HepG2 (cell line): ENCODE measurements around the gene SIK3. TPM values are rescaled to one million over a fixed set of nuclear protein-coding genes. Genes with fewer than 3 reads are reported as not detected.

Experiments
- BRD4 ChIP-seq: sonication (generic); formaldehyde crosslinking; IDR thresholded peaks from 2 replicates; pipeline ENCODE4 v1.4.0; 2020; ENCODE audit warnings: missing genetic modification reagents
- ELF1 ChIP-seq: sonication (generic); formaldehyde crosslinking; IDR thresholded peaks from 2 replicates; pipeline ENCODE4 v1.4.0; 2020; ENCODE audit warnings: missing genetic modification reagents
- HINFP ChIP-seq: sonication (generic); formaldehyde crosslinking; IDR thresholded peaks from 2 replicates; pipeline ENCODE4 v1.4.0; 2020; ENCODE audit warnings: low read depth, mild to moderate bottlenecking, missing genetic modification reagents
- IKZF4 ChIP-seq: sonication (generic); formaldehyde crosslinking; IDR thresholded peaks from 2 replicates; pipeline ENCODE4 v1.5.1; 2020; ENCODE audit warnings: borderline replicate concordance, mild to moderate bottlenecking, low read depth, missing genetic modification reagents; ENCODE audit errors: not compliant biosample characterization
- JUN ChIP-seq: sonication (generic); formaldehyde crosslinking; IDR thresholded peaks from 2 replicates; pipeline ENCODE4 v1.4.0; 2020; ENCODE audit warnings: mild to moderate bottlenecking, missing genetic modification reagents
- JUND ChIP-seq: sonication (generic); formaldehyde crosslinking; IDR thresholded peaks from 2 replicates; pipeline ENCODE4 v1.8.0; 2022; ENCODE audit warnings: mild to moderate bottlenecking, missing genetic modification reagents
- PHF5A ChIP-seq: IDR thresholded peaks from one replicate; pipeline ENCODE4 v1.6.1; 2018; ENCODE audit warnings: low read depth, missing genetic modification reagents; ENCODE audit not compliant: unreplicated experiment
- PITX1 ChIP-seq: sonication (generic); formaldehyde crosslinking; IDR thresholded peaks from 2 replicates; pipeline ENCODE4 v1.5.1; 2020; ENCODE audit warnings: mild to moderate bottlenecking, missing genetic modification reagents
- POLR2A ChIP-seq, 2 experiments: IDR thresholded peaks; 2 replicates each; pipeline ENCODE4 v1.6.1; 2011; ENCODE audit warnings: low read depth in 2 of 2, low read length in 2 of 2, mild to moderate bottlenecking in 1 of 2, moderate library complexity in 1 of 2; ENCODE audit not compliant: insufficient read depth in 1 of 2
- REL ChIP-seq: sonication (generic); formaldehyde crosslinking; conservative IDR thresholded peaks from 2 replicates; pipeline ENCODE4 v1.8.0; 2022; ENCODE audit warnings: mild to moderate bottlenecking, missing genetic modification reagents, moderate library complexity
- RNF2 ChIP-seq: fragments of 450-650 bp; conservative IDR thresholded peaks from 2 replicates; pipeline ENCODE4 v1.6.1; 2016; ENCODE audit warnings: low read depth
- ZBTB7A ChIP-seq: sonication (generic); formaldehyde crosslinking; IDR thresholded peaks from 2 replicates; pipeline ENCODE4 v1.8.0; 2022; ENCODE audit warnings: mild to moderate bottlenecking, missing genetic modification reagents
- ZFP1 ChIP-seq: IDR thresholded peaks from 2 replicates; pipeline ENCODE4 v1.6.1; 2016
- ZNF30 ChIP-seq: sonication (generic); formaldehyde crosslinking; IDR thresholded peaks from 2 replicates; pipeline ENCODE4 v1.5.0; 2020; ENCODE audit warnings: mild to moderate bottlenecking, missing genetic modification reagents
- ZNF33A ChIP-seq: sonication (generic); formaldehyde crosslinking; IDR thresholded peaks from 2 replicates; pipeline ENCODE4 v1.5.1; 2020; ENCODE audit warnings: missing genetic modification reagents, mild to moderate bottlenecking, moderate library complexity, borderline replicate concordance
- ZNF484 ChIP-seq: sonication (generic); formaldehyde crosslinking; IDR thresholded peaks from 2 replicates; pipeline ENCODE4 v1.5.1; 2020; ENCODE audit warnings: mild to moderate bottlenecking, low read depth, missing genetic modification reagents, borderline replicate concordance
- ZNF547 ChIP-seq: sonication (generic); formaldehyde crosslinking; IDR thresholded peaks from 2 replicates; pipeline ENCODE4 v1.5.1; 2020; ENCODE audit warnings: mild to moderate bottlenecking, missing genetic modification reagents
- ZNF615 ChIP-seq: sonication (generic); formaldehyde crosslinking; IDR thresholded peaks from 2 replicates; pipeline ENCODE4 v1.5.0; 2020; ENCODE audit warnings: mild to moderate bottlenecking, missing genetic modification reagents, borderline replicate concordance
- ZNF772 ChIP-seq: sonication (generic); formaldehyde crosslinking; IDR thresholded peaks from 2 replicates; pipeline ENCODE4 v1.5.0; 2020; ENCODE audit warnings: mild to moderate bottlenecking, missing genetic modification reagents
- polyA plus RNA-seq, 8 experiments: library from polyadenylated mRNA; depleted of rRNA in 3 of 8; stranded (reverse) in 7 of 8; unstranded in 1 of 8; fragments of >200 nt; fragmentation: Illumina TruSeq in 4 of 8; extraction: Trizol in 4 of 8; gene quantifications; 2 replicates each; pipeline versions ENCODE4 v1.2.1 to v1.2.3, GENCODE V29; 2011 to 2016; ENCODE audit warnings: low read depth in 4 of 8, missing spikeins in 1 of 8, mixed read lengths in 1 of 8; ENCODE audit not compliant: insufficient read depth in 1 of 8
- total RNA-seq, 5 experiments: library from RNA; depleted of rRNA; stranded (reverse); fragments of >200 nt; fragmentation: Illumina TruSeq; extraction: Trizol; gene quantifications; 2 replicates each; pipeline ENCODE4 v1.2.3, GENCODE V29; 2016; ENCODE audit warnings: low read depth in 1 of 5
- TF ChIP-seq, protein P1 (sequence below): sonication (generic); formaldehyde crosslinking; IDR thresholded peaks from 2 replicates; pipeline ENCODE4 v1.4.0; 2020; ENCODE audit warnings: missing genetic modification reagents, borderline replicate concordance
- TF ChIP-seq, protein P2 (sequence below): IDR thresholded peaks from 2 replicates; pipeline ENCODE4 v1.6.1; 2016; ENCODE audit warnings: missing genetic modification reagents, missing compliant biosample characterization
- TF ChIP-seq, protein P3 (sequence below): sonication (generic); formaldehyde crosslinking; conservative IDR thresholded peaks from 2 replicates; pipeline ENCODE4 v1.5.0; 2020; ENCODE audit warnings: missing genetic modification reagents
- TF ChIP-seq, protein P4 (sequence below): sonication (generic); formaldehyde crosslinking; IDR thresholded peaks from 2 replicates; pipeline ENCODE4 v1.9.0; 2022; ENCODE audit warnings: missing genetic modification reagents, mild to moderate bottlenecking, borderline replicate concordance

The SIK3 gene
- total and polyA plus RNA-seq, 2 of the 13 experiments (the other 11 are each of a cell fraction or from before 2014, with no cell fraction given), result 5.7 to 9.8 TPM

DNA sequence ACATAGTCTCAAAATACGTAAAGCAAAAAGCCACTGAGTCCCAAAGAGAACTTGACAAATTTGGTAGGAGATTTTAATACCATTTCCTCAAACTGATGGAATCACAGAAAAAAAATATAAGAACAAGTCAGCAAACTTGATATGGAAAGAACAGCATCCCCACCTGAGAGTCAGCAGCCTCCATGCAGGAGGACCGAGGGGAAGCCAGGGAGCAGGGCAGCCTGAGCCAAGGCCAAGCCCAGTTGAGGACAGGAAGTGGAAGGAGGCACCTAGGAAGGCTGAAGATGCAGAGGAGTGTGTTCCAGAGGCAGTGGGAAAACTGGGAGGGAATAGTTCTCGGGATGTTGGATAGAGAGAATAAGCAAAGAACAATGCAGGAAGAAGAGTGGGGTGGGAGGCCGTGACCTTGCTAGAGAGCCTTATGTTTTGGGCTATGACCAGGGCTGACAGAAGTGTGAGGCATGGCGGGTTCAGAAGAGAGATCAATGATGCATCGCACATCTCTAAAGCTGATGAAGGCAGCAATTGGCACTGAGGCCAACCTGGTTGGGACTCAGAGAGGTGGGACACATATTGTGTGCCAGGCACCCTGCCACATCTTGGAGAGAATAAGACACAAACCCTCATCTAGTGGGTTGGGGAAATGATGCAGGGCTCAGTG lies 290.5 kb downstream of the SIK3 start (continued):
- TF ChIP-seq ZNF772 (peak; percentile 3; the same call in 1 of the 2 replicates), ELF1 (CRISPR knock-in tag) (no peak), ZBTB7A (0 out of 2 replicates have a peak, but pooled peaks have one; percentile 30), JUND (CRISPR knock-in tag) (peak; percentile 50; the same call in 1 of the 2 replicates), BRD4 (CRISPR knock-in tag) (0 out of 2 replicates have a peak, but pooled peaks have one; percentile 15), ZNF30 (CRISPR knock-in tag) (no peak), PHF5A (CRISPR knock-in tag) (no peak), ZNF33A (CRISPR knock-in tag) (no peak), PITX1 (no peak), POLR2A (IDR thresholded peaks at IDR 0.05; ENCODE audit: insufficient read depth in 1 of 2, low read depth in 2 of 2, low read length in 2 of 2) (peak; percentile 7 to 47; a peak in 1 of 4 replicates), RNF2 (no peak), ZFP1 (CRISPR knock-in tag) (no peak), ZNF615 (CRISPR knock-in tag) (0 out of 2 replicates have a peak, but pooled peaks have one; percentile 15), REL (CRISPR knock-in tag) (no peak), ZNF484 (CRISPR knock-in tag) (no peak), ZNF547 (CRISPR knock-in tag) (0 out of 2 replicates have a peak, but pooled peaks have one; percentile 12), IKZF4 (CRISPR knock-in tag) (no peak), HINFP (peak; percentile 89; the same call in 1 of the 2 replicates), JUN (CRISPR knock-in tag) (no peak)
- TF ChIP-seq, protein P1, sequence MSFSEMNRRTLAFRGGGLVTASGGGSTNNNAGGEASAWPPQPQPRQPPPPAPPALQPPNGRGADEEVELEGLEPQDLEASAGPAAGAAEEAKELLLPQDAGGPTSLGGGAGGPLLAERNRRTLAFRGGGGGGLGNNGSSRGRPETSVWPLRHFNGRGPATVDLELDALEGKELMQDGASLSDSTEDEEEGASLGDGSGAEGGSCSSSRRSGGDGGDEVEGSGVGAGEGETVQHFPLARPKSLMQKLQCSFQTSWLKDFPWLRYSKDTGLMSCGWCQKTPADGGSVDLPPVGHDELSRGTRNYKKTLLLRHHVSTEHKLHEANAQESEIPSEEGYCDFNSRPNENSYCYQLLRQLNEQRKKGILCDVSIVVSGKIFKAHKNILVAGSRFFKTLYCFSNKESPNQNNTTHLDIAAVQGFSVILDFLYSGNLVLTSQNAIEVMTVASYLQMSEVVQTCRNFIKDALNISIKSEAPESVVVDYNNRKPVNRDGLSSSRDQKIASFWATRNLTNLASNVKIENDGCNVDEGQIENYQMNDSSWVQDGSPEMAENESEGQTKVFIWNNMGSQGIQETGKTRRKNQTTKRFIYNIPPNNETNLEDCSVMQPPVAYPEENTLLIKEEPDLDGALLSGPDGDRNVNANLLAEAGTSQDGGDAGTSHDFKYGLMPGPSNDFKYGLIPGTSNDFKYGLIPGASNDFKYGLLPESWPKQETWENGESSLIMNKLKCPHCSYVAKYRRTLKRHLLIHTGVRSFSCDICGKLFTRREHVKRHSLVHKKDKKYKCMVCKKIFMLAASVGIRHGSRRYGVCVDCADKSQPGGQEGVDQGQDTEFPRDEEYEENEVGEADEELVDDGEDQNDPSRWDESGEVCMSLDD (CRISPR knock-in tag), result no peak
- TF ChIP-seq, protein P2, sequence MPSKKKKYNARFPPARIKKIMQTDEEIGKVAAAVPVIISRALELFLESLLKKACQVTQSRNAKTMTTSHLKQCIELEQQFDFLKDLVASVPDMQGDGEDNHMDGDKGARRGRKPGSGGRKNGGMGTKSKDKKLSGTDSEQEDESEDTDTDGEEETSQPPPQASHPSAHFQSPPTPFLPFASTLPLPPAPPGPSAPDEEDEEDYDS (CRISPR knock-in tag), result no peak
- TF ChIP-seq, protein P3, sequence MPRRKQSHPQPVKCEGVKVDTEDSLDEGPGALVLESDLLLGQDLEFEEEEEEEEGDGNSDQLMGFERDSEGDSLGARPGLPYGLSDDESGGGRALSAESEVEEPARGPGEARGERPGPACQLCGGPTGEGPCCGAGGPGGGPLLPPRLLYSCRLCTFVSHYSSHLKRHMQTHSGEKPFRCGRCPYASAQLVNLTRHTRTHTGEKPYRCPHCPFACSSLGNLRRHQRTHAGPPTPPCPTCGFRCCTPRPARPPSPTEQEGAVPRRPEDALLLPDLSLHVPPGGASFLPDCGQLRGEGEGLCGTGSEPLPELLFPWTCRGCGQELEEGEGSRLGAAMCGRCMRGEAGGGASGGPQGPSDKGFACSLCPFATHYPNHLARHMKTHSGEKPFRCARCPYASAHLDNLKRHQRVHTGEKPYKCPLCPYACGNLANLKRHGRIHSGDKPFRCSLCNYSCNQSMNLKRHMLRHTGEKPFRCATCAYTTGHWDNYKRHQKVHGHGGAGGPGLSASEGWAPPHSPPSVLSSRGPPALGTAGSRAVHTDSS (CRISPR knock-in tag), result no peak
- TF ChIP-seq, protein P4, sequence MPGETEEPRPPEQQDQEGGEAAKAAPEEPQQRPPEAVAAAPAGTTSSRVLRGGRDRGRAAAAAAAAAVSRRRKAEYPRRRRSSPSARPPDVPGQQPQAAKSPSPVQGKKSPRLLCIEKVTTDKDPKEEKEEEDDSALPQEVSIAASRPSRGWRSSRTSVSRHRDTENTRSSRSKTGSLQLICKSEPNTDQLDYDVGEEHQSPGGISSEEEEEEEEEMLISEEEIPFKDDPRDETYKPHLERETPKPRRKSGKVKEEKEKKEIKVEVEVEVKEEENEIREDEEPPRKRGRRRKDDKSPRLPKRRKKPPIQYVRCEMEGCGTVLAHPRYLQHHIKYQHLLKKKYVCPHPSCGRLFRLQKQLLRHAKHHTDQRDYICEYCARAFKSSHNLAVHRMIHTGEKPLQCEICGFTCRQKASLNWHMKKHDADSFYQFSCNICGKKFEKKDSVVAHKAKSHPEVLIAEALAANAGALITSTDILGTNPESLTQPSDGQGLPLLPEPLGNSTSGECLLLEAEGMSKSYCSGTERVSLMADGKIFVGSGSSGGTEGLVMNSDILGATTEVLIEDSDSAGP, result 0 out of 2 replicates have a peak, but pooled peaks have one; percentile 11
